NCI-H128 (cell line): Measurements from ENCODE around the gene CLEC4M.
"Not testable (repeated sequence)": the region's sequence is repeated elsewhere in the genome, so short reads cannot be mapped to it uniquely, and the experiment has no call there.

Experiments
- DNase-seq: peaks from one replicate; lab custom pipeline; 2025; ENCODE audit not compliant: unreplicated experiment; lab: John Stamatoyannopoulos, UW

The CLEC4M gene

GRCh38 chr19:7801020-7801570 is 38.1 kb downstream of the CLEC4M start:
- no peak for DNase-seq

- DNase-seq, result no peak
Observed at GRCh38 chr19:7806234-7806633, 43.2 kb downstream of the CLEC4M start.

- DNase-seq, result no peak
Observed at GRCh38 chr19:7806876-7807275, 43.8 kb downstream of the CLEC4M start.

GRCh38 chr19:7808108-7808507 is 45.1 kb downstream of the CLEC4M start:
- DNase-seq, result no peak

GRCh38 chr19:7811989-7812388 is 48.9 kb downstream of the CLEC4M start:
- DNase-seq, result no peak

GRCh38 chr19:7815325-7815724 is 52.3 kb downstream of the CLEC4M start:
- no peak for DNase-seq

- DNase-seq, result not testable (repeated sequence)
Observed at GRCh38 chr19:7816040-7816439, 53.0 kb downstream of the CLEC4M start.

- no peak for DNase-seq
Observed at GRCh38 chr19:7817801-7818200, 54.8 kb downstream of the CLEC4M start.

- no peak for DNase-seq
Observed at GRCh38 chr19:7818806-7819205, 55.8 kb downstream of the CLEC4M start.
